ENCODE results near the gene SCD.

SCD gene

DNA sequence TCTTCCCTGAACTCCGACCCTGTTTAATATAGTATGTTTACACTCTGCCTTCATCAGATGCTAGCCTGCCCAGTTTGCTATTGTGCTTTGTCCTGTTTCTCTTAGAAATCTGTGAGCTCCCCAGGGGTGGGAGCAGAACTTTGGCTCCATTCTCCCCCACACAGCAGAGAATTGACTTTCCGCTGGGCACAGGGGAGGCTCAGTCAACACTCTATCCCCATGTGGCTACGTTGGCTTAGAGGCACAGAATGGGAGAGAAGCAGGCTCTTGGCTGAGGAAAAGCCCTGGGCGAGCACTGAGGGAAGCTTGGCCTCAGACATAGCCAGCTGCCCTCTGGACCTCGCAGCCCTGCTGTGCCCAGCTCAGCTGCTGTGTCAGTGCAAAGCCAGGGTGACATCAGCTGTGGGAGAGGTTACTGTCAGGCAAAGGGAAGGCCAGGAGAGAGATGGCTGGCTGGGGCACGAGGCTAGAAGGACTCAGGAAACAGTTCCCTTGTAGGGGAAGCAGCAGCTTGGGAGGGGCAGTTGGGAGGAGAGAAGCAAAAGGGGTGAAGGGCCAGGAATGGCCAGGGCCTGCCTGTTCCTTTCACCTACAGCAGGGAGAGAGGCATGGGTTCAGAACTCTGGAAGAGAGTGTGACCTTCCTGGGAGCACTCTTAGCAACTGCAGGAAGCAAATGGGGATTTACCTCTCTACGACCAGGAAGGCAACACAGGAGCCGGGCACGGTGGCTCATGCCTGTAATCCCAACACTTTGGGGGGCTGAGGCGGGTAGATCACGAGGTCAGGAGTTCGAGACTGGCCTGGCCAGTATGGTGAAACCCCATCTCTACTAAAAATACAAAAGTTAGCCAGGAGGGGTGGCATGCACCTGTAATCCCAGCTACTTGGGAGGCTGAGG is 5.8 kb upstream of the SCD start:
- DNase-seq (ENCODE audit: low spot score): no peak

- peak; percentile 82 for DNase-seq (ENCODE audit: low spot score)
These were observed 4.9 kb upstream of the SCD start for GRCh38 chr10:100341953-100342626.

DNA sequence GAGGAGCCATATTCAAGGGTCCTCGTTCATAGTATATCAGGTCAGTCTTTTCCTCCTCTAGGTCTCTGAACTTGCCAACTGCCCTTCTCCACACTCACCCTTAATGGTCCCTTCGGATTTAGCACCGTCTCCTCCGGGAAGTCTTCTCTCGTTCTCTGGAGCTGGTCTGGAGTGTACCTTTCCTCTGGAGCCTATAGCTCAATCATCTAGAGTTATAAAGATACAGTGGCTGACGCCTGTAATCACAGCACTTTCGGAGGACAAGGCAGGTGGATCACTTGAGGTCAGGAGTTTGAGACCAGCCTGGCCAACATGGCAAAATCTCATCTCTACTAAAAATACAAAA is 4.4 kb upstream of the SCD start:
- DNase-seq (ENCODE audit: low spot score): no peak

GRCh38 chr10:100344241-100344788 is 2.7 kb upstream of the SCD start:
- no peak for DNase-seq (ENCODE audit: low spot score)

DNA sequence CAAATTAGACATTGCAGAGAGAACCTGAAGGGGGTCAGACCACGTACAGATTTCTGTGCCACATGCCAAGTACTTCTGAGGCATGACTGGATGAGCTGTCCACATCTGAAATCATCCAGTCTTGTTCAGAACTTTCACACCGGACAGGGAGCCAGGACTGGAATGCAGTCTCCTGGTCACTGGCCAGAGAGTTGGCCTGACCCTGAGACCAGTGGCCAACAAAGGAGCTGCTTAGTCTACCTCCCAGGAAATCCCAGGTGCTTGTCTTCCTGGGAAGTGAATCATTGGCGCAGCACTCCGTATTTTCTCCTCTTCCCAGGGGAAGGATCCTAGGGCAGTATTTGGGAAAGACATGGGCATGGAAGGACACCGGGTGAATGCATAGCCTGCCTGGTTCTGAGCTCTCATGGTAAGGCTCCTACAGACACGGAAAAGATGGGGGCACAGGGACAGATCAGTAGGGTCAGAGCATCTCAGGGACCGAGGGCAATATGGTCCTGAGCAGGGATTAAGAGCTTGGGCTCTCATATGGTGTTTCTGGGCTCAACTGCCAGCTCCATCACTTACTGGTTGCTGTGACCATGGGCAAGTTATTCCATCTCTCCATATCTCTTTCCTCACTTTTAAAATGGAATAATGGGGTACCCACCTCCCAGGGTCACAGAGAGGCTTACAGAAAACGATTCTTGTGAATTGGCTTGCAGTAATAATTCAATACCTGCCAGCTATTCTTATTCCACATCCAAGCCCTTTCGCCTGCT is 1.3 kb upstream of the SCD start:
- peak; percentile 59 for DNase-seq (ENCODE audit: low spot score)

- peak; percentile 48 for DNase-seq (ENCODE audit: low spot score)
These were observed 675 bp upstream of the SCD start for GRCh38 chr10:100346351-100346764.

GRCh38 chr10:100347568-100348195 is 649 bp downstream of the SCD start:
- no peak for DNase-seq (ENCODE audit: low spot score)

GRCh38 chr10:100348389-100348927 is 1.4 kb downstream of the SCD start:
- no peak for DNase-seq (ENCODE audit: low spot score)

- DNase-seq (ENCODE audit: low spot score): no peak
These were observed 2.1 kb downstream of the SCD start for GRCh38 chr10:100349087-100349486.

DNA sequence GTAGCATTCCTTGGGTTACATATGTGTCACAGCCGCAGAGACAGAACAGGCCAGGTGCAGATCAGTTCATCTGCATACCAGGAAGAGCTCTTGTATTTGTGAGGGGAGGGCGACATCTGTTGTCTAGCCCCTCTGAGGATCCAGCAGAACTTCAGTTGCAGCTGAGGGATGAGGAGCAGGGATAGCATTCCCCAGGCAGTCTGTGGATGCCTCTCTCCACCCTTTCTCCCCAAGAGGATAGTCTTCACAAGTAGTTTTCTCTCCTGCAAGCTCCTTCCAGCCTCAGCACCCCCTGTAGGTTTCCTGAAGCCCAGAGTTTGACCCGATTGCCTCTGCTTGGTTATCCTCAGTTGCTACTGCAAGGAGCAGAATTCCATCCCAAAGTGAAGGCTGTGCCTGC is 2.6 kb downstream of the SCD start:
- DNase-seq (ENCODE audit: low spot score): no peak

- no peak for DNase-seq (ENCODE audit: low spot score)
These were observed 4.0 kb downstream of the SCD start for GRCh38 chr10:100350914-100351485.

GRCh38 chr10:100353770-100354485 is 6.9 kb downstream of the SCD start:
- DNase-seq (ENCODE audit: low spot score): no peak

GRCh38 chr10:100355086-100355485 is 8.1 kb downstream of the SCD start:
- DNase-seq (ENCODE audit: low spot score): no peak

- DNase-seq (ENCODE audit: low spot score): no peak
These were observed 9.3 kb downstream of the SCD start for GRCh38 chr10:100356067-100357017.

DNA sequence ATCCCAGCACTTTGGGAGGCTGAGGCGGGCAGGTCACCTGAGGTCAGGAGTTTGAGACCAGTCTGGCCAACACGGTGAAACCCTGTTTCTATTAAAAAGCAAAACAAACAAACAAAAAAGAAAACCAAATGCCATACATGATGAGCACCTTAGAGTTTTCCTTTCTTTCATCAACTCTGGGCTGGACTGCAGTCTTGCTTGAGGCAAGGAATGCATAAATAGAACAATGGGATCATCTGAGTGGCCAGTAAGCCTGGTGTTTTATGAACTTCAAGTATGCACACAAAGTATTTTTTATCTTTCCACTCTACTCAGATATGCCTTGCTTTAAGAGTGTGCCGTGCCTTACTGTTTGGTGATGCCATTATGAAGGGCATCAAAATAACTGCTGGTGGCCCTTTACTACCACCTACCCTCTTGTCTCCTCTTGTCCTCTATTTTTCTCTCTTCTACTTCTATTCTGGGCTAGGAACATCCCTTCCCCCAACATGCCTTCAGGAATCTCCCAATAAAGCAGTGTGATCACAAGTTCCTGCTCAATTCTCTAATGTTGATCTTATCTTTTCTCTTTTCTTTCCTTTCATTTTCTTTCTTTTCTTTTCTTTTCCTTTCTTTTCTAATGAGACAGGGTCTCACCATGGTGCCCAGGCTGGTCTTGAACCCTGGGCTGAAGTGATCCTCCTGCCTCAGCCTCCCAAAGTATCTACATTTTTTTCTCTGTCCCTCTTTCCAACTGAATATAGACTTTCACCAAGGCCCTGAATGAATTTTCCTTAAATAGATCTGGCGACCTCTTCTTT is 10.2 kb downstream of the SCD start:
- DNase-seq (ENCODE audit: low spot score): no peak

- DNase-seq (ENCODE audit: low spot score): no peak
These were observed 12.0 kb downstream of the SCD start for GRCh38 chr10:100359030-100359432.

GRCh38 chr10:100359529-100360150 is 12.6 kb downstream of the SCD start:
- no peak for DNase-seq (ENCODE audit: low spot score)

DNA sequence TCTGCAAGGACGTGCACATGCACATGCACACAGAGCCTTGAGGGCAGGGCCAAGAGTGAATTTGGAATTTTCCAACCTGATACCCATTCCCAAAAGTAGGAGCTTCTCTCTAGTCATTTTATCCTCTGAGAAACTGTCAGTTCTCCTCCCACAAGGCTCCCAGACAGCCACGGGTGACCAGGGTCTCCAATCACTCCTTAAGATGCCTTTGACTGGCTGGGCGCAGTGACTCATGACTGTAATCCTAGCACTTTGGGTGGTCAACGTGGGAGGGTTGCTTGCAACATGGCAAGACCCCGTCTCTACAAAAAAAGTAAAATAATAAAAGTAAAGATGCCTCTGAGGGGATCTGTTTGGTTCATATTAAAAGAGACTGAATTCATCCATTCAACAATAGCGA is 13.2 kb downstream of the SCD start:
- no peak for DNase-seq (ENCODE audit: low spot score)

All from AG08395 (cell line).